Testis (tissue), 2 donors: ENCODE results near the gene ZBTB46.

Experiments
- CTCF ChIP-seq, 3 experiments: fragments of 450-650 bp in 2 of 3; fragments of 200-600 bp in 1 of 3; sonication (generic) in 1 of 3; IDR thresholded peaks; one replicate each; pipeline ENCODE4 v1.5.1; 2016 to 2019; ENCODE audit warnings: antibody characterized with exemption in 3 of 3, mild to moderate bottlenecking in 2 of 3, moderate library complexity in 1 of 3
- POLR2A ChIP-seq: fragments of 450-650 bp; IDR thresholded peaks from one replicate; pipeline ENCODE4 v1.6.1; 2017; ENCODE audit warnings: antibody characterized with exemption, mild to moderate bottlenecking, moderate library complexity

- no peak for TF ChIP-seq CTCF (IDR thresholded peaks at IDR 0.05)
- no peak for TF ChIP-seq POLR2A
Measured at GRCh38 chr20:63782521-63782971, 48.5 kb downstream of the ZBTB46 start.
